Panc1 (cell line): ENCODE measurements around the gene MACC1. TPM values are rescaled to one million over a fixed set of nuclear protein-coding genes. Genes with fewer than 3 reads are reported as not detected.

ENCODE experiments used
- ATAC-seq: fragments of 200-7000 bp; cut with Tn5 transposase; 2 replicates; pipeline ENCODE4 v1.9.1; 2020; ENCODE audit warnings: mild to moderate bottlenecking, moderate library complexity
- BruUV-seq: library from RNA; stranded (reverse); fragments of 400-500 nt; replicated peaks from 2 replicates; lab custom pipeline; 2021; lab: Mats Ljungman, UMichigan
- CTCF ChIA-PET: fragments of 300-600 bp; sonication (Branson Sonifier 250); formaldehyde crosslinking; loops from one replicate; lab custom pipeline; 2022; ENCODE audit warnings: antibody characterized with exemption; lab: Charles Lee
- POLR2A ChIA-PET: fragments of 300-600 bp; sonication (Branson Sonifier 250); formaldehyde crosslinking; loops from one replicate; lab custom pipeline; 2022; ENCODE audit warnings: antibody characterized with exemption; lab: Charles Lee
- DNase-seq: peaks from one replicate; pipeline ENCODE4 v3.0.0-alpha.2; 2010; ENCODE audit warnings: low read depth, low spot score
- H3K27ac ChIP-seq: 2 replicates; pipeline ENCODE4 v1.5.1; 2011; ENCODE audit warnings: mild to moderate bottlenecking, low read length, inconsistent platforms
- H3K27me3 ChIP-seq: fragments of 200-500 bp; sonication (Bioruptor generic); 2 replicates; pipeline ENCODE4 v1.6.0; 2014; ENCODE audit warnings: low read length, inconsistent platforms; ENCODE audit not compliant: control insufficient read depth, insufficient read depth
- H3K36me3 ChIP-seq: fragments of 200-500 bp; sonication (Bioruptor generic); 2 replicates; pipeline ENCODE4 v1.5.1; 2014; ENCODE audit warnings: inconsistent platforms, mild to moderate bottlenecking, low read length, moderate library complexity; ENCODE audit not compliant: control insufficient read depth, insufficient read depth
- H3K4me1 ChIP-seq: 2 replicates; pipeline ENCODE4 v1.5.1; 2011; ENCODE audit warnings: inconsistent platforms, mild to moderate bottlenecking, low read length, moderate library complexity; ENCODE audit not compliant: control insufficient read depth, insufficient read depth
- H3K4me3 ChIP-seq, 2 experiments: 2 replicates each; pipeline ENCODE4 v1.5.1; 2011 to 2012; ENCODE audit warnings: low read depth in 2 of 2, low read length in 2 of 2, mild to moderate bottlenecking in 2 of 2, inconsistent platforms in 1 of 2, moderate library complexity in 1 of 2
- H3K9me3 ChIP-seq: fragments of 200-500 bp; sonication (Bioruptor generic); 2 replicates; pipeline ENCODE4 v1.5.1; 2014; ENCODE audit warnings: low read depth, mild to moderate bottlenecking, inconsistent platforms, low read length, moderate library complexity; ENCODE audit not compliant: control insufficient read depth, insufficient read depth
- CTCF ChIP-seq: fragments of 450-650 bp; IDR thresholded peaks from 2 replicates; pipeline ENCODE4 v1.5.1; 2017; ENCODE audit warnings: mild to moderate bottlenecking
- POLR2AphosphoS5 ChIP-seq: IDR thresholded peaks from 2 replicates; pipeline ENCODE4 v1.6.1; 2012; ENCODE audit warnings: mild to moderate bottlenecking, low read depth, low read length, moderate library complexity
- REST ChIP-seq, 2 experiments: IDR thresholded peaks; 2 replicates each; pipeline ENCODE4 v1.6.1; 2011 to 2012; ENCODE audit warnings: low read depth in 2 of 2, control low read depth in 1 of 2, low read length in 1 of 2, mild to moderate bottlenecking in 1 of 2, moderate library complexity in 1 of 2; ENCODE audit not compliant: insufficient read depth in 1 of 2
- SIN3A ChIP-seq: IDR thresholded peaks from 2 replicates; pipeline ENCODE4 v1.6.1; 2012; ENCODE audit warnings: low read depth, mild to moderate bottlenecking, low read length, moderate library complexity, borderline replicate concordance; ENCODE audit not compliant: insufficient read depth
- TCF7L2 ChIP-seq: IDR thresholded peaks from 2 replicates; pipeline ENCODE4 v1.6.1; 2011; ENCODE audit warnings: mild to moderate bottlenecking, low read depth, low read length, inconsistent platforms
- in situ Hi-C: cut with HindIII; loops from 2 replicates; pipeline ENCODE4 v1.10.0; 2016; ENCODE audit warnings: low sequenced_read_pairs, low pct_unique_long_range_greater_than_20kb
- intact Hi-C: fragments of 100-400 bp; cut with micrococcal nuclease; formaldehyde crosslinking; loops from one replicate; pipeline ENCODE4 v1.10.0; 2022; ENCODE audit not compliant: unreplicated experiment
- total RNA-seq: library from RNA; stranded (reverse); gene quantifications from one replicate; pipeline ENCODE4 v1.2.1, GENCODE V29; 2021; ENCODE audit not compliant: unreplicated experiment

MACC1 gene
- total RNA-seq, 1 experiment from 2014 or later, result 0.08 TPM

GRCh38 chr7:20233362-20233761 lies 16.2 kb upstream of the MACC1 start:
- Histone ChIP-seq H3K27ac (no peak overlapping the region), H3K36me3 (no peaks in the 10 kb centered on the region), H3K4me1 (no peaks in the 10 kb centered on the region), H3K9me3 (no peaks in the 10 kb centered on the region), H3K4me3 (no peak overlapping the region), H3K27me3 (no peaks in the 10 kb centered on the region)
- no peak for DNase-seq
- intact Hi-C loops (no loop called here), in situ Hi-C loops (no loop called here)
- no TSS peak for BruUV-seq
- no peak for ATAC-seq
- TF ChIP-seq REST (IDR thresholded peaks at IDR 0.05; ENCODE audit: insufficient read depth in 1 of 2, low read depth in 2 of 2, low read length in 1 of 2), result no peak
- no peak for TF ChIP-seq CTCF
- TF ChIP-seq TCF7L2, result no peak
- no peak for TF ChIP-seq SIN3A
- no peak for TF ChIP-seq POLR2AphosphoS5
- ChIA-PET CTCF (no interaction called here), POLR2A (no interaction called here)

- Histone ChIP-seq H3K27ac (no peak overlapping the region), H3K9me3 (no peaks in the 10 kb centered on the region), H3K4me3 (no peak overlapping the region), H3K36me3 (no peaks in the 10 kb centered on the region), H3K27me3 (no peaks in the 10 kb centered on the region), H3K4me1 (no peaks in the 10 kb centered on the region)
- CTCF ChIA-PET, result no interaction called here
- DNase-seq, result no peak
- ATAC-seq, result no peak
- POLR2A ChIA-PET, result no interaction called here
- TF ChIP-seq REST (IDR thresholded peaks at IDR 0.05; ENCODE audit: insufficient read depth in 1 of 2, low read depth in 2 of 2, low read length in 1 of 2) (no peak), POLR2AphosphoS5 (no peak), CTCF (no peak), TCF7L2 (no peak), SIN3A (no peak)
- no TSS peak for BruUV-seq
- intact Hi-C loops, result no loop called here
- in situ Hi-C loops, result no loop called here
Measured at GRCh38 chr7:20232848-20233247, 15.7 kb upstream of the MACC1 start.
